ENCODE measurements around the gene KIF26A.
"Not testable (repeated sequence)": the region's sequence is repeated elsewhere in the genome, so short reads cannot be mapped to it uniquely, and the experiment has no call there.

The KIF26A gene

GRCh38 chr14:104195361-104195760 is 57.0 kb downstream of the KIF26A start:
- FAIRE-seq, result no peak

DNA sequence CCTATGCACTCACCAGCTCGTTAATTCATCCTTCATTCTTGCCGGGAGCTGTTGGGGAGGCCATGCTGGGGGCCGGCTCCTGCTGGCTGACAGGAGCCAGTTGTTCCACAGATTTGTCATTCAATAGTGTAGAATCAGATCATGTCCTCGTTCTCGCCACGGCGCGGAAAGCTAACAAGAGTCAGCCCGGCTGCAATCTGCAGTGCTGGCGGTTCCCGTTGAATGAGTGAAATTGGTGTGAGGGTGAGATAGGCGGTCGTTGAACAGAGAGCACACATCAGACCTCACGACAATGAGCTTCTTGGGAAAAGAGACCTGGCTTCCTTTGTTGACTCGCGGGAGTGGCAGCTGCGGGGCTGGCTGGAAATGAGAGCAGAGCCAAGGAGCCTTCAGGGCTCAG is 57.5 kb downstream of the KIF26A start:
- no peak for FAIRE-seq

DNA sequence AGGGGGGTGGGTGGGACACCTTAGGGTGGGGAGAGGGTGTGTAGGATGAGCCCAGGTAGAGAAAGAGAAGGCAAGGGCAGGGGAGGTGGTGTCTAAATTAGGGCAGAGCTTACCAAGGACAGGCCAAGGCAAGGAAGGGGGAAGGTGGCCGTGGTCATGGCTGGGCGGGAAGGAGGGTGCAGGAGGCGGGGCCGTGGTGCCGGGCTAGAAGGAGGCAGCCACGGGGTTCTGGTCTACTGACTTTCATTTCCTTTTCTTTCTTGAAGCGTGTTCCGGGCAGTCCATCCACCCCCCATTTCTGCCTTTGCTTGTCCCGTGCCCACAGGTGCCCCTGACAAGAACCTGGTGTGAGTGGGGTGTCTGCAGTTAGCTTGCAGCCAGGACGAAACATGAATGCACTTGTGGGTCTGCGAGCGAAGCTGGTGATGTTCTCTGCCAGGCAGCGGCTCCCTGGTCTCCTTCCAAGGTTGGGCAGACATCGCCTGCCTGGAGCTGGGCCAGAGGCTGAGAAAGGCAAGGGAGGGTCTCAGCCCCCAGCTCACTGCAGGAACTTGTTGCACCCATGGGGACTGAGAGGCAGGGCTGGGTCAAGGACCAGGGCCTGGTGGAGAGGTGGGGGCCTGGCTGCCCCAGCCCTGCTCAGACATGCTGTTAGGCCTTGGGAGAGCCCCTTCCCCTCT is 58.2 kb downstream of the KIF26A start:
- FAIRE-seq, result no peak

GRCh38 chr14:104197449-104198247 is 59.3 kb downstream of the KIF26A start:
- FAIRE-seq, result no peak

- no peak for FAIRE-seq
Measured at GRCh38 chr14:104199266-104199895, 61.0 kb downstream of the KIF26A start.

- no peak for FAIRE-seq
Measured at GRCh38 chr14:104200106-104200505, 61.7 kb downstream of the KIF26A start.

DNA sequence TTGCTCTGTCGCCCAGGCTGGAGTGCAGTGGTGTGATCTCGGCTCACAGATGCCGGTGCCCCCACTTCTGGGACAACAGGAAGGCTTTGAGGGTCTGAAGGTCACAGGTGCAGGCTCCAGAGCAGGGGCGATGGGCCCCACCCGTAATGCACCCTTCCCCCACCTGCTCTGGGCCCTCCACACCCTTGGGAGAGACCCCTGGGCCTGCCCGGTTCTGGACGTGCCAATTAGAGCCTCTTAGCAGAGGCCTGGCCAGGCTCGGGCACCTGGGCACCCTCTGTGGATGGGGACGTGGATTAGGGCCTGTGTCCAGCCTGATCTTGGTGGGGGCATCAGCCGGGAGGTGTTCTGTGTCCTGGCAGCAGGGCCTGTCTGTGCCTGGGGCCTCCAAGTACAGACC is 62.2 kb downstream of the KIF26A start:
- no peak for FAIRE-seq

GRCh38 chr14:104201063-104201462 is 62.7 kb downstream of the KIF26A start:
- FAIRE-seq, result no peak

DNA sequence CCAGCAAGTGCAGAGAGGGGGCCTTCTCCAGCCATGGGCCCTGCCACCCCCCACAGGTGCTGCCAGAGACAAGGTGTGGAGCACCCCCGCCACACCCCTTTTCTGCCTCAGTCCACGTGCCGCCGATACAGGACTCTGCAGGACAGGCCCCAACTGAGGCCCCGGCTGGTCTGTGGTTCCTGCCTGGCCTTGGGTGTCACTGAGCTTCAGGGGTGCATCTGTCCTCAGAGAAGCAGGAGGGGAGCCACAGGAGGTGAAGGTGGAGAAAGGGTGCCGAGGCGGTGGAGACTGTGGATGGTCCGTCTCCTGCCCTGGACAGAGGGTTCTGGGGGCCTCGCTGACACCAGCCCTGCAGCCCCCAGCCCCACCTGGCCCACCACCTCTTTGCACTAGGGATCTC is 63.1 kb downstream of the KIF26A start:
- no peak for FAIRE-seq

DNA sequence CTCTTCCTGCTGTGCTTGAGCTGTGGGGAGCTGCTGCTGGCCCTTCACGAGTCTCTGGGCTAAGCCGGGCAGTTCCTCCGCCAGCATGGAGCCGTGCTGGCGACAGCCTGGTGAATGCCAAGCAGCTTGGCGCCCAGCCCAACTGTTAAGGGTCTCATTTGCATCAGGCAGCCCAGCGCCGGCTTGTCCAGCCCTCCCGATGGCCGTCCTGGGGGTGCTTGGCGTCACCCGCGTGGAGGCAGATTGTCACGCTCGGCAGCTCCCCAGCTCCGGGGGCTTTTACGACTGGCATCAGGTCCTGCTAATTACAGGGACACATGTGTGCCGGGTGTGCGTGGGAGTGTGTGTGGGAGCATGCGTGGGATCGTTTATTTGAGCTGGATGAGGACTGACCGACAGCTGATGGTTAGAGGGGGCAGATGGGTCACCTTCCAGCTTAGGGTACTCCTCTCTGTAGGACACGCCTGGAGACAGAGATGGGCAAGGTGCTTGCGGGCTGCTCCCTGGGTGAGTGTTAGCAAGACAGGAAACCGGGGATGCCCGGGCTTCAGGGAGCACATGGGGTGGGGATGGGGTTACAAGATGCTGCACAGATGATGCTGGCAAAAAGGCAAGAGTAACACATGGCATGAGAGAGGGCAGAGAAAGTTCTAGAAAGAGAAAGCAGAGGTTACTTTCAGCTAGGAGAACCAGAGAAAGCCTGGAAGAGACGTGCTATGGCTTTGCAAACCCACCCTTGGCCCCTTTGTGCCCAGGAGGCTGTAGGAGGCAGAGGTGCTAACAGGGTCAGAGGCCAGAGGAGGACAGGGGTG is 64.1 kb downstream of the KIF26A start:
- no peak for FAIRE-seq

- FAIRE-seq, result no peak
Measured at GRCh38 chr14:104203071-104203425, 64.7 kb downstream of the KIF26A start.

DNA sequence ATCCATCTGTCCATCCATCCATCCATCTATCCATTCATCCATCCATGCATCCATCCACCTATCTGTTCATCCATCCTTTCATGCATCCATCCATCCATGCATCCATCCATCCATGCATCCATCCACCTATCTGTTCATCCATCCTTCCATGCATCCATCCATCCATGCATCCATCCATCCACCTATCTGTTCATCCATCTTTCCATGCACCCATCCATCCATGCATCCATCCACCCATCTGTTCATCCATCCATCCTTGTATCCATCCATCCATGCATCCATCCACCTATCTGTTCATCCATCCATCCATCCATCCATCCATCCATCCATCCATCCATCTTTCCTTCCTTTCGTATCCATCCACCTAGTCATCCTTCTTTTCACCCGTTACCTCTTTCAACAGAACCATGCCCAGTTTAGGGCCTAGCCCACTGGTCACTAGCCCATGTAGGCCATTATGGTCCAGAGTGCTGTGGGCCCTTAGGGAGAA is 66.3 kb downstream of the KIF26A start:
- no peak for FAIRE-seq

- no peak for FAIRE-seq
Measured at GRCh38 chr14:104205781-104206180, 67.4 kb downstream of the KIF26A start.

- FAIRE-seq, result no peak
Measured at GRCh38 chr14:104206281-104206904, 68.0 kb downstream of the KIF26A start.

DNA sequence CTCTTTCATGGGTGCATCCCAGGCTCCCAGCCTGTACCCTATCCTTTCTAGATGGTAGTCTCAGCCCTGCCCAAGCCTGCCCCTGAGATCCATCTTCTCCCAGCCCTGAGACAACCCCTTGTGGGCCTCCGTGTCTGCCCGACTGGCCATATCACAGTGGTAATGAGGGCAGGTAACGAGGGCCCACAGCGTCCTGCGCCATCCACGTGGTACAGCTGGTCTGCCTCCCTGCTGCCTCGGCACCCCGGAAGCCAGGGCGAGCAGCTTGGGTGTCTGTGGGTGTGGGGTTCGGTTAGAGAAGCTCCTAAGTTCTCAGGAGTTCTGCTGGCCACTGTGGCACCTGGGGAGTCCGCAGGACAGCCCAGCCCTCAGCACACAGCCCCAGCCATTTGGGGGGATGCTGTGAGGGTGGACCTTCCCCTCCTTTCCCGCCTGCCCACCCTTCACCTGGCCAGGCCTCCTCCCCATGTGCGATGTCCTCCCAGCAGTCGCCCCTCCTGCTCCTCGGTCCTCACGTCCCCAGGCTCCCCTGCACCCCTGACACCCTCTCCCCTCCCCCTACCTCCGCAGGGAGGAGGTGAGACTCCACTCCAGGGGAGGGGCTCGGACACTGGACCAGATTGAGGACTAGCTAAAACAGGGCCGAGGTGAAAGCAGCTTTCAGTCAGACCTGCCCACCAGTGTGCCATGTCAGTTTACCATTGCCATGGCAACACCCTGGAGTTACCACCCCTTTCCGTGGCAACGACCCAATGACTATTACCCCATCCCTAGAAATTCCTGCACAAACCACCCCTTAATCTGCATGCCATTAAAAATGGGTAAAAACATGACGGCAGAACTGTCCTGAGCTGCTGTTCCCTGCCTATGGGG is 69.0 kb downstream of the KIF26A start:
- no peak for FAIRE-seq

- FAIRE-seq, result not testable (repeated sequence)
Measured at GRCh38 chr14:104208015-104208295, 69.6 kb downstream of the KIF26A start.

GRCh38 chr14:104208331-104208730 is 69.9 kb downstream of the KIF26A start:
- not testable (repeated sequence) for FAIRE-seq

- not testable (repeated sequence) for FAIRE-seq
Measured at GRCh38 chr14:104209071-104209470, 70.7 kb downstream of the KIF26A start.

DNA sequence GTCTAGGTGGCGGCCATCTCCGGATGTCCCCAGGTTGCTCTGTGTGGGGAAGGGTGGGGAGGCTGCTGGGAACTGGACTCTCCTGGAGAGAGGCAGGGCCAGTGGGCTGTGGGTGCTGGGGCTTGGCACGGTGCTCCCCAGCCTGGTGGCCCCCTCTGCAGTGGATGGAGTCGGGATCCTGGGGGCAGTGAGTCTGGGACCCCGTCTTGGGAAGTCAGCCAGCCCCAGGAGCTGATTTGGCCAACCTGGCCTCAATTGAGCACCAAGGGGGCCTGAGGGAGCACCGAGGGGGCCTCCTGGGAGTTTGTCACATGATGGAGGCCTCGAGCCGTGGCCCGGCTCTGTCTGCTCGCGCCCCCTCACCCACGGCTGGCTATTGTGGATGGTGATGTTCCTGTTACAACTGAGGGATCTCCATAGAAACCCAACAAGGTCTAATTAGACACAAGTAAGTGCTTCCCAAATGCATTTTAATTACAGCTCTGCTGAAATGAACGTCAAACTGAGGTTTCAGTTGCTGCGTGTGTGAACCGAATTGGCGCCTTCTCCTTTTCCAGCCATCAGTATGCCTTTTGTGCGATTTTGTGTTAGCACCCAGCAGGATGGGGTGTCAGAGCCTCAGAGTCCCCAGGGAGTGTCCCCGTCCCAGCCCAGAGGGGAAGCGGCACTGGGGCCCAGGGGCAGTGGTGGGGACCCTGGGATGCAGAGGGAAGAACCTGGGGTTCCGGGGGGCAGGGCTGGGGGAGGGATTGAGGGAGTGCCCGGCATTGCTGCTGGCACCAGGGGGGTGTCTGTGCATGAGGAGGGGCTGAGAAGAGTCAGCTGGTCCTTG is 71.8 kb downstream of the KIF26A start:
- no peak for FAIRE-seq

GRCh38 chr14:104210817-104211195 is 72.4 kb downstream of the KIF26A start:
- FAIRE-seq, result no peak

- FAIRE-seq, result no peak
Measured at GRCh38 chr14:104211215-104211614, 72.8 kb downstream of the KIF26A start.
